GM20431 (cell line): ENCODE measurements around the gene AXIN1.
"Not testable (repeated sequence)": the region's sequence is repeated elsewhere in the genome, so short reads cannot be mapped to it uniquely, and the experiment has no call there.

Experiments
- in situ Hi-C: fragments of 300-500 bp; cut with MseI, MboI; formaldehyde crosslinking; loops from one replicate; pipeline ENCODE4 v1.15.0; 2020; ENCODE audit warnings: low sequenced_read_pairs; ENCODE audit not compliant: unreplicated experiment

The AXIN1 gene

DNA sequence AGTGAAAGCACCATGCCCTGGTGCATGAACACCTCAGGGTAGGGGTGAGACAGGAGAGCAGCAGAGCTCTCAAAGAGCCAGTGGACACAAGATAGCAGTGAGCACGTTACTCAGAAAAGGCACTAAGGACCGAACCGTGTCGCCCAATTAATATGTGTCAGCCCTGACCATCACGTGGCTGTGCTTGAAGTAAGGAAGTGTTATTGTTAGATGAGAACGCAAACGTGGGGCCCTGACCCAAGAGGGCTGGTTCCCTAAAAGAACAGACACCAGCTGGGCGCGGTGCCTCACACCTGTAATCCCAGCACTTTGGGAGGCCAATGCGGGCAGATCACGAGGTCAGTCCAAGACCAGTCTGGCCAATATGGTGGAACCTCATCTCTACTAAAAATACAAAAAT lies 16.3 kb downstream of the AXIN1 start:
- in situ Hi-C loops, result no loop called here

DNA sequence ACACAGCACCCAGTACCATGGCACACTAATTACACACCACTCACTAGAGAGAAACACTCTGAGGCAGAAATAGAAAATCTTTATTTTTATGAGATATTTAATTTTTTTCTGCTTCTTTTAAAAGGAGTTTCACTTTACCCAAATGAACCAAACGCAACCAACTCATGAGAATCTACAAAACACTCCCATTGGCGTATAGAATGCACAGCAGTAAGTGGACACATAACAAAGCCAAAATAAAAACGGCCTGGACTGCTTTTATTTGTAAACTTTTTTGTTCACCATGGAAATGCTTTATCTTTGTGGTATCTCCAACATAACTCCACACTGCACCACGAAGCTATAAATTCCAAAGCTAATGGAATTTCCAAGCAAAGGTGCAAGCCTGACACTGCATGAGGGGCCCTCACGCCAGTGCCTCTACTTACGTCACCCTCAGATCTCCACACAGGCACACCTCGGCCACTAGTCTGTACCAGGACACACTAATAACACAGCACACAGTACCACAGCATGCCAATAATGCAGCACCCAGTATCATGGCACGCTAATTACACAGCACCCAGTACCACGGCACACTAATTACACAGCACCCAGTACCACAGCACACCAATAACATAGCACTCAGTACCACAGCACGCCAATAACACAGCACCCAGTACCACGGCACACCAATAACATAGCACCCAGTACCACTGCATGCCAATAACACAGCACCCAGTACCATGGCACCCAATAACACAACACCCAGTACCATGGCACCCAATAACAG lies 17.5 kb downstream of the AXIN1 start:
- in situ Hi-C loops, result not testable (repeated sequence)

DNA sequence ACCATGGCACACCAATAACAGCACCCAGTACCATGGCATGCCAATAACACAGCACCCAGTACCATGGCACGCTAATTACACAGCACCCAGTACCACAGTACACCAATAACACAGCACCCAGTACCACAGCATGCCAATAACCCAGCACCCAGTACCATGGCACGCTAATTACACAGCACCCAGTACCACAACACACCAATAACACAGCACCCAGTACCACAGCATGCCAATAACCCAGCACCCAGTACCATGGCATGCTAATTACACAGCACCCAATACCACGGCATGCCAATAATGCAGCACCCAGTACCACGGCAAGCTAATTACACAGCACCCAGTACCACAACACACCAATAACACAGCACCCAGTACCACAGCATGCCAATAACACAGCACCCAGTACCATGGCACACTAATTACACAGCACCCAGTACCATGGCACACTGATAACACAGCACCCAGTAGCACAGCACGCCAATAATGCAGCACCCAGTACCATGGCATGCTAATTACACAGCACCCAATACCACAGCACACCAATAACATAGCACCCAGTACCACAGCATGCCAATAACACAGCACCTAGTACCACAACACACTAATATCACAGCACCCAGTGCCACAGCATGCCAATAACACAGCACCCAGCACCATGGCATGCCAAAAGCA lies 18.2 kb downstream of the AXIN1 start:
- in situ Hi-C loops, result not testable (repeated sequence)

DNA sequence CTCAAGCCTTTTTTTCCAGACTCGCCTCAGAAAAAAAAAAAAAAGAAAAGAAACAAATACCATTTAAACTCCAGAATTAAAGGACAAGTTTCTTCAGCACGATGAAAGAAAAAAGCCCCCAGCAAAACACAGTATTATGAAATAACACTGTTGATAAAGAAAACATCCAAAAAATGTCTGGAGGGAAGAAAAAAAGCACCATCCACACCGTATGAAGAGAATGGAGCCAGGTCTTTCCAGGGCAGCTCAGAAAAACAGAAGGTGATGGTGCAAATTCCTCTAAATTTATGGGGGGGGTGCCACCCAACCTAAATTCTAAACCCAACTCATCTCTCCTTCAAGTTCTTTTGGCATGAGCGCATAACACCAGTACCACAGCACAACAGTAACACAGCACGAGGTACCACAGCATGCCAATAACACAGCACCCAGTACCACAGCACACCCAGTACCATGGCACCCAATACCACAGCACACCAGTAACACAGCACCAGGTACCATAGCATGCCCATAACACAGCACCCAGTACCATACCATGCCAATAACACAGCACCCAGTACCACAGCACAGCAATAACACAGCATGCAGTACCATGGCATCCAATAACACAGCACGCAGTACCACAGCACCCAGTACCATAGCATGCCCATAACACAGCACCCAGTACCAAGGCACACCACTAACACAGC lies 19.0 kb downstream of the AXIN1 start:
- in situ Hi-C loops, result no loop called here

DNA sequence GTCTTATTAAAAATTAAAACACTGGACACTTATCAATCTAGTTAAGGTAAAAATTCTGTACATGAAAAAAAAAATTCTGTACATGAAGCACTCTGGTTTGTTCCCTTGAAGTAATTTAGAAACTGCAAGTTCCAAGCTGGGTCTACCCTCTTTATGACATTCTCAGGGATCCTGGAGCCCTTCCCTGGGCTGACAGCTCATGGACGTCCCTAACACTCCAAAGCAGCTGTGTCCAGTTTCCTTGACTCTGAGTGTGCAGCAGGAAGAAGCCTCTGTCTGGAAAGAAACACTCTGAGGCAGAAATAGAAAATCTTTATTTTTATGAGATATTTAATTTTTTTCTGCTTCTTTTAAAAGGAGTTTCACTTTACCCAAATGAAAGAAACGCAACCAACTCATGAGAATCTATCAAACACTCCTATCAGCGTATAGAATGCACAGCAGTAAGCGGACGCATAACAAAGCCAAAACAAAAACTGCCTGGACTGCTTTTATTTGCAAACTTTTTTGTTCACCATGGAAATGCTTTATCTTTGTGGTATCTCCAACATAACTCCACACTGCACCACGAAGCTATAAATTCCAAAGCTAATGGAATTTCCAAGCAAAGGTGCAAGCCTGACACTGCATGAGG lies 21.2 kb downstream of the AXIN1 start:
- in situ Hi-C loops, result not testable (repeated sequence)

DNA sequence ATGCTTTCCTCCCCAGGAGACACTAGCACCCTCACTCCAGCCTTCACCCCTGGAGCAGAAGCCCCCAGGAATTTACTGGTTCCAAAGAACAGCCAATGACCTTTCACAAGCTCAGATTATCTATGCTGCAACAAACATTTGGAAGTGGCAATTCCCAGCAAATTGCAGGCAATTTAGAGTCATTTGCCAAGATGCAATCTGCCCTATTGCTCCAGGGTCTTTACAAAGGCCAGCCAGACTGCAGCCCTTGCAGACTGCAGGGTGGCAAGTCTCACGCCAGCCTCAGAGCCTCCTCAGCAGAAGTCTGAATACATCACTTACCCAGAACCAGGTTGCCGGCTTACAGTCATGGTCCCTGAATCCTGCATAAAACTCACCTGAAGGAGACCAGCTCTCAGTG lies 21.8 kb downstream of the AXIN1 start:
- in situ Hi-C loops, result no loop called here

DNA sequence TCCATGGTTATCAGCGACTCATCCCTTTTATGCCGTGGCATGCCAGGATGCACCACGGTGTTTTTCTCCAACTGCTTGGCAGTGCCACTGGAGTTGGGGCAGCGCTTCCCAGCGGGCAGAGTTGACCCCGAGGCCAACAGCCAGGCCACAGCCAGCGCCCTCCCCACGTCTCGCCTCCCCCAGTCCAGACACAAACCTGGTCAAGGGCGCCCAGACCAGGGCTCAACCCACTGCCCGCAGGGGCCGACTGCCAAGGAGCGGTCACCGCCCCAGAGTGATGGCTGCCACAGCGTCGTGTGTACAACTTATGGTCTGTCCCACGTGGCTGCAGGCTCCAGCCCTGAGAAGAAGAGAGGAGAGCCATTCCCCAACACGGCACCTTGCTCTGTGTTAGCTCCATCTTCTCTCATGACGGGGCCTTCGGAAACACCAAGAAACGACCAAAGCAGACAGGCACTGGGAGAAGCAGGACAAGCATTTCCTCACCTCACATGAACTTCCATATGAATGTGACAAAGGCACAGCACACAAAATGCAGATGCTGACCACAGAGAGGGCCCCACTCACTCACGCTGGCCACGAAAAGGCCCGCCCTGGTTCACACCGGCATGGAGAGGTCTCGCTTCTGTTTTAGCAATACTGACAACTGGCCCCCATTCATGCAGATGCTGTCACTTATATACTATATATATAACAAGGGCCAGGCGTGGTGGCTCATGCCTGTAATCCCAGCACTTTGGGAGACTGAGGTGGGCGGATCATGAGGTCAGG lies 27.0 kb downstream of the AXIN1 start:
- in situ Hi-C loops, result no loop called here

DNA sequence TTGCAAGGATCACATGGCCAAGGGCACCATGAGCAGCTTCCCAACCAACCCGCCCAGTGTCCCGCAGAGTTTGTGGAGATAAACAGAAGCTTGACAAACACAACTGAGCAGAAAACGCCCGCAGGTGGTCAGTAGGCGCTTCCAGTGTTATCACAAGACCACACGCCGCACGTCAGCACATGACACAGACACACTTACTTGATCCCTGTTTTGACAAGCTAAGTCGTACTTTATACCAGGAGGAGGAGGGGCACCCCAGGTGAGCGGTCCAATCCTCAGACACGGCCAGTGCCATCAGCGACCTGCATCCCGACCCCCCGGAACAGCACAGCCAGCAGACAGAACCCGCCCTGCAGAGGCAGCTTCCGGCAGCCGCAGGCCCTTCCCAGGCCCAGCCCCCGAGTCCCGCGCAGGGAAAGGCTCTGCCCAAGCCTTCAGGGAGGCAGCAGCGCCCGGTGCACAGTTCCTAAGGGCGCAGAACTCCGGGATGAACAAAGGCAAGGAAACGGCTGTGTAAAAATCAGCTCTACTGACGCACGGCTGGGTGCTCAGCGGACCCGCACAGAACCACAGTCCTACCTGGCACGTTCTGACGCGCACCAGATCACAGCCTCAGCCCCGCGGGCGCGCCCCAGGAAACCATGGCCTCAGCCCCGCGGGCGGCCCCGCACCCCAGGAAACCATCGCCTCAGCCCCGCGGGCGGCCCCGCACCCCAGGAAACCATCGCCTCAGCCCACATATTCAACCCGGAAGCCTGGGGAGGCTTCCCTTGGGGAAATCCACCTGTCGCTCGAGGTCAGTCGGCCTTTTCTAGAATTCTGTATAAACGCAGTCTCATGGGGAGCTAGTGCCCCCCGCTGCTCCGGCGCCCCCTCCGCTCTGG lies 27.8 kb downstream of the AXIN1 start:
- in situ Hi-C loops, result no loop called here

DNA sequence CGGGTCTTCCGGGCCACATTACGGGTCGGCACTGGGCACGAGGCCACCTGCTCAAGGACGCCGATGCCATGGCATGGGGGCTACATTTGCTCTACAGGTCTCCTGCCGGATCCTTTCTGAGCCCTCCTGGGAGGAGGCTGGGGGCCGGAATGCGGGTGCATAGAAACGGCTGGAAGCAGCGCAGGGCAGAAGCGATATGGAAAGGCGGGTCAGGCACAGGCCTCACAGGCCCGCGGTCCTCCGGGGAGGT lies 28.4 kb downstream of the AXIN1 start:
- in situ Hi-C loops, result no loop called here

DNA sequence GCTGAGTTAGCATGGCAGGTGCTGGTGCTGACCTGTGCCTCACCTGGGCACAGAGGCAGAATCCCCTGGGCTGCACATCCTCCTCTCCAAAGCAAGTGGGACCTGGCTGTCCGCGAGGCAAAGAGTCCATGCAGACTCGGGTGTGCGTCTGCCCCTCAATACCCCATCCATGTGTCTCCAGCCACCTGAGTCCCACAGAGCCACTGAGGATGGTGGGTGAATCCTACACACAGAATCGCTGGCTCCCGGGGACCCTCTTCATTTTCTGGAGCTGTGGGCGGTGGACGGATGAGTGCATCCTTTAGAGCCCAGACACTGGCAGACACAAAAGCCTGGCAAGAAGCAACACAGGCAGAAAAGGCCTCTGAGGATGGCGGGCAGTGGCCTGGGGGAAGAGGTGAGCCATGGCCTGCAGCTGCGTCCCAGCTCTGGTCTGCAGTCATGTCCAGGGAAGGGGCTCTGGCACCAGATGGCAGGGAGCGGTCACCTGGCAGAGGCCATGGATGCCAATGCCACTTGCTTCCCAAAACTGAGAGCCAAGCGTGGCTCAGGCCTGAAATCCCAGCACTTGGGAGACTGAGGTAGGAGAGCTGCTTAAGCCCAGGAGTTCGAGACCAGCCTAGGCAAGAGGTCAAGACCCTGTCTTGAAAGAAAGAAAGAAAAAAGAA lies 29.9 kb downstream of the AXIN1 start:
- in situ Hi-C loops, result no loop called here

DNA sequence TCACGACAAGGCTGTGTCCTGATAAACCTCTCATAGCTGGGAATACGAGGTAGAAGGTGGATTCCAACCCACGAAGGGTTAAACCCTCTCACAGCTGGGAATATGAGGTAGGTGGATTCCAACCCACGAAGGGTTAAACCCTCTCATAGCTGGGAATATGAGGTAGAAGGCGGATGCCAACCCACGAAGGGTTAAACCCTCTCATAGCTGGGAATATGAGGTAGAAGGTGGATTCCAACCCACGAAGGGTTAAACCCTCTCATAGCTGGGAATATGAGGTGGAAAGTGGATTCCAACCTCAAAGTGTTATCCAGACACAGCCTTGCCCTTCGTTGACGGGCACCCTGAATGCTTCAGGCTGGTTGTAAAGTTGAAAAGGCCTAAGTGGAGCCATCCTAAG lies 31.0 kb downstream of the AXIN1 start:
- in situ Hi-C loops, result no loop called here

DNA sequence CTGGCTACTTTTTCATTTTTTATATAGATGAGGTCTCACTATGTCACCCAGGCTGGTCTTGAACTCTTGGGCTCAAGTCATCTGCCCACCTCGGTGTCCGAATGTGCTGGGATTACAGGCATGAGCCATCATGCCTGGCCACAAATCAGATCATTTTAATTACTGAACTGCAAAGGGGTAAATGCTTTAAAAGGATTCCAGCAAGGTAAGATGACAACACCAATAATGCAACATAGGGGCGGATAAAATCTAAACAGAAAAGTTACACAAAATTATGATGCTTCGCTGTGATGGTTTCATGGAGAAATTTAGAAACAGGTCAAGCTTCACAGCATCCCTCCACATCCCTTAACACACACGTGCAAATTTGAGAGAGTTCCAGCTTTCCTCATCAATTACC lies 32.3 kb downstream of the AXIN1 start:
- in situ Hi-C loops, result no loop called here

DNA sequence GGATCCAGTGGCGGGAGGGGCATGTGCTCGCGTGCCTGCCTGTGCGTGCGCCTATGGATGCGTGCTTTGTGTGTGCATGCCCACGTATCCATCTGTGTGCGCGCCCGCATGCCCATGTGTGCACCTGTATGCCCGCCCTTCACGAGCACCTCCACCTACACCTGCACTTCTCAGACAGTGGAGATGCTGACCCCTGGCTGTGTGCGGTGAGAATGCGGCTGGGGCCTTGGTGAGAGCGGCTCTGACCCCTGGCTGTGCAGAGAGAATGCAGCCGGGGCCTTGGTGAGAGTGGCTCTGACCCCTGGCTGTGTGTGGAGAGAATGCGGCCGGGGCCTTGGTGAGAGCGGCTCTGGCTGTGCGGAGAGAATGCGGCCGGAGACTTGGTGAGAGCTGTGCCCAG lies 33.9 kb downstream of the AXIN1 start:
- in situ Hi-C loops, result no loop called here

DNA sequence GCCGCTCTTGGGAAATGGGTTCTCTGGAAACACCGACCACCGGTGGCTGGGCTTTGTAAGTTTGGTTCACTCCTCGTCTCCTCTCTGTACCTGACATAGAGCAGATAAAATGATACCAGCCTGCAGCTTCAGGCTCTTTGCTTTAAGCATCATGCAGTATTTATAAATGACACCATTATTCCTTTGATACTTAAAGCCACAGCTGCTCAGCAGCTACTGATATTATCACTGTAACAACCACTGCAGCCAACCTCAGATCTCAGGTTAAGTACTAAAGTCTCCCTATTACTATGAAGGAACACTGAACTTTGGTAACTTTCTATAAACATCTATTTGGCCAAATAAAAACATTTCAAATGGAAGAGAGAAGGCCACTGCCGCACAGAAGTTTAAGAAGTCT lies 34.9 kb downstream of the AXIN1 start:
- in situ Hi-C loops, result no loop called here

DNA sequence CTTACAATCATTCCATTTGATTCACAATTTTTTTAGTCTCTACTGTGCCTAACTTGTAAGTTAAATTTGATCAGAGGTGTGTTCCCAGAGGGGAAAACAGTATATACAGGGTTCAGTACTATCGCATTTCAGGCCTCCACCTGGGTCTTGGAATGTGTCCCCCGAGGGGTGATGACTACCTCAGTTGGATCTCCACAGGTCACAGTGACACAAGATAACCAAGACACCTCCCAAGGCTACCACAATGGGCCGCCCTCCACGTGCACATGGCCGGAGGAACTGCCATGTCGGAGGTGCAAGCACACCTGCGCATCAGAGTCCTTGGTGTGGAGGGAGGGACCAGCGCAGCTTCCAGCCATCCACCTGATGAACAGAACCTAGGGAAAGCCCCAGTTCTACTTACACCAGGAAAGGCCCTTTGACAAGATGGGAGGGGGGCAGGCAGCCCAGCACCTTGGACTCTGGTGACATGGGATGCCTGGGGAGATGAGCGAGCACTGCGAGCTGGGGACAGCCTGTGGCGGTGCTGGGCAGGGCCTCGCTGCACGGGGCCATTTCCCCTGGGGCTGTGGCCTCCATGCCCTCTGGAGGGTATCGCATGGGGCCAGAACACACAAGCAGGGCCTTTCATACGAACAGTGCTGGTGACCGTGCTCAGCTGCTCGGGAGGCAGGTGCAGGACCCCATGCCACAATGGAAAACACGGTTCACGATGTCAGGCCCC lies 35.6 kb downstream of the AXIN1 start:
- in situ Hi-C loops, result no loop called here

DNA sequence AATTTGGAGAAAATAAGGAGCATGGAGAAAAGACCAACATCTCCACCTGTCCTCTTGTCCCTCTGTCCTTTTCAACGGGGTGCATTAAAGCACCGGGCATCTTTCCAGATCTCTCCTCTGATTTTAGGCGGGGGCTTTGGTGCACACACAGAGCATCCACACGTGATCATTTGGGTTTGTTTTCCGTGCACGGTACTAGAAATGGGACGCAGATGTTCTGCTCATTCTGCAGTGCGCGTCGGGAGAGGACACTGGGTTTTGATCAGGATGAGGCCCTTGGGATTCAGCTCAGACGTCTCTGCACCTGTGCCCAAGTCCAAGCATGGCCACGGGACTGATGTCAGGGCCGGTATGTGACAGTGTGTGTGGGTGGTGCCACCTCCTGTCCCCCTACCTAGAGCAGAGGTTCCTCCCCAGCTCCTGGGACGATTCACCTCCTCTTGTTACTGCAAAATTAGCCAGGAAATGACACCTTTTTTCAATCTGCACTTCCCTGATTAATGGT lies 37.7 kb downstream of the AXIN1 start:
- in situ Hi-C loops, result no loop called here

DNA sequence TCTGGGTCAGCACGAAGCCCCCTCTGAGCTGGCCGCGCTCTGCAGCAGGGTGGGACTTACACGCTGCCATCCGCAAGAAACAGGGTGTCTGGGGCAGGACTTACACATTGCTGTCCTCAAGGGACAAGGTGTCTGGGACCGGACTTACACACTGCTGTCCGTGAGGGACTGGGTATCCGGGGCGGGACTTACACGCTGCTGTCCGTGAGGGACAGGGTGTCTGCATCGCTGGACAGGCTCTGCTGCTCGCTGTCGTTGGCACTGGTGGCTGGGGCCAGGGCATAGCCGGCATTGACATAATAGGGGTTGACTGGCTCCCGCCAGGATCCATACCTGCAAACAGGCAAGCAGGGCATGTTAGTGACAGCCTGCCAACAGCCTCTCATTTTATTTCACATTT lies 38.2 kb downstream of the AXIN1 start:
- in situ Hi-C loops, result no loop called here

DNA sequence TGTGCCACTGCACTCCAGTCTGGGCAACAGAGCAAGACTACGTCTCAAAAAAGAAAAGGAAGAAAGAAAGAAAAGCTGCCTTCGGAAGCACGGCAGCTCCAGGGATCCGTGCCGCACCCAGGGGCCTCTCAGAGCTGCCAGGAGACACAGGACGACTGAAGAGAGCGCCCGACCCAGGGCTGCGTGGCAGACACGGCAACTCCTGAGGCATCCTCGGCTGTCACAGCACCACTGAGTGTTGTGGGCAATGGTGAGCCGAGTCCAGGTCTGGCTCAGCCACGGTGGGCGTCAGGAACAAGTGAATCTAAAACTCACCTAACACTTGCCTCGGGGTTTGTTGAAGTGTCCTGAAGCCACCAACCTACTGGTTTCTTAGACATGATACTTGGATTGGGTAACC lies 40.8 kb downstream of the AXIN1 start:
- in situ Hi-C loops, result no loop called here
